GM12873 (cell line): ENCODE data around the gene MGAT3.

Experiments used
- TF ChIP-seq, protein P1 (sequence below): IDR thresholded peaks from 2 replicates; pipeline ENCODE4 v1.5.1; 2012; ENCODE audit warnings: low read depth, mild to moderate bottlenecking, moderate library complexity, low read length, control low read depth; ENCODE audit not compliant: insufficient read depth; ENCODE audit errors: missing control alignments

MGAT3 gene

GRCh38 chr22:39476664-39477063, 19.9 kb downstream of the MGAT3 start:
- TF ChIP-seq, protein P1, sequence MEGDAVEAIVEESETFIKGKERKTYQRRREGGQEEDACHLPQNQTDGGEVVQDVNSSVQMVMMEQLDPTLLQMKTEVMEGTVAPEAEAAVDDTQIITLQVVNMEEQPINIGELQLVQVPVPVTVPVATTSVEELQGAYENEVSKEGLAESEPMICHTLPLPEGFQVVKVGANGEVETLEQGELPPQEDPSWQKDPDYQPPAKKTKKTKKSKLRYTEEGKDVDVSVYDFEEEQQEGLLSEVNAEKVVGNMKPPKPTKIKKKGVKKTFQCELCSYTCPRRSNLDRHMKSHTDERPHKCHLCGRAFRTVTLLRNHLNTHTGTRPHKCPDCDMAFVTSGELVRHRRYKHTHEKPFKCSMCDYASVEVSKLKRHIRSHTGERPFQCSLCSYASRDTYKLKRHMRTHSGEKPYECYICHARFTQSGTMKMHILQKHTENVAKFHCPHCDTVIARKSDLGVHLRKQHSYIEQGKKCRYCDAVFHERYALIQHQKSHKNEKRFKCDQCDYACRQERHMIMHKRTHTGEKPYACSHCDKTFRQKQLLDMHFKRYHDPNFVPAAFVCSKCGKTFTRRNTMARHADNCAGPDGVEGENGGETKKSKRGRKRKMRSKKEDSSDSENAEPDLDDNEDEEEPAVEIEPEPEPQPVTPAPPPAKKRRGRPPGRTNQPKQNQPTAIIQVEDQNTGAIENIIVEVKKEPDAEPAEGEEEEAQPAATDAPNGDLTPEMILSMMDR, result no peak

DNA sequence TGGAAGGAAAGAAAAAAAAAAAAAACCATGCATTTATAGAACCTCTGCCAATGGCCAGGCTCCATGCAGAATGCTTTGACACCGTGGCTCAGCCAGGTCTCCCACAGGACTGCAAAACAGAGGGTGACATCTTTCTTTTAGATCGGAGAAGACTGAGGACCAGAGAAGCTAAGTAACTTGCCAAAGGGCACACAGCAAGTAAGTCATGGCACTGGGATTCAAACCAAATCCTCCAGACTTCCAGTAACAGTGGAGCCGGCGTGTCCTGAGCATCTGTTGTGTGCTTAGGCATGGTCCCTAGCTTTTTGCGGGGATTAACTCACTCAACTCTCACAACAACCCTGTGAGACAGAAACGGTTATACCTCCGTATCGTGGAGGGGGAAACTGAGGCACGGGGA, 20.7 kb downstream of the MGAT3 start:
- TF ChIP-seq, protein P1, result no peak

DNA sequence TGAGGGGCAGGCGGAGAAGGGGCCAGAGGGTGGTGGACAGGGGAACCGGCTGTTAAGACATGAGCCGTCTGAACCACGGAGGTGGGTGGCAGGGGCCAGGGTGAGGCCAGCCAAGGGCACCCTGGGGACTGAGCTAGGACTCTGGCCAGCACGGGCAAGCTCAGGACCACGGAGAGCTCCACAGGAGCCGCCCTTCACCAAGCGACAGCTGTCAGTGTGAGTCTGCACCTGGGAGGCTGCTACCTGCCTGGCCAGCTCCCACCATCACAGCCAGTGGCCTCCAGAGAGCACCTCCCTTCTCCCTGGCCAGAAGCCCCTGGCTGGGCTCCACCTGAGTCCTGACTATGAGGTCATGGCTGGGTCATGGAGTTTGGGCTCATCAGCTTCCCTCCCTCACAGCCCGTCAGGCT, 21.6 kb downstream of the MGAT3 start:
- TF ChIP-seq, protein P1, result no peak

GRCh38 chr22:39479254-39479653, 22.4 kb downstream of the MGAT3 start:
- TF ChIP-seq, protein P1, result no peak

- TF ChIP-seq, protein P1, result no peak
Observed at GRCh38 chr22:39480557-39480956, 23.7 kb downstream of the MGAT3 start.

DNA sequence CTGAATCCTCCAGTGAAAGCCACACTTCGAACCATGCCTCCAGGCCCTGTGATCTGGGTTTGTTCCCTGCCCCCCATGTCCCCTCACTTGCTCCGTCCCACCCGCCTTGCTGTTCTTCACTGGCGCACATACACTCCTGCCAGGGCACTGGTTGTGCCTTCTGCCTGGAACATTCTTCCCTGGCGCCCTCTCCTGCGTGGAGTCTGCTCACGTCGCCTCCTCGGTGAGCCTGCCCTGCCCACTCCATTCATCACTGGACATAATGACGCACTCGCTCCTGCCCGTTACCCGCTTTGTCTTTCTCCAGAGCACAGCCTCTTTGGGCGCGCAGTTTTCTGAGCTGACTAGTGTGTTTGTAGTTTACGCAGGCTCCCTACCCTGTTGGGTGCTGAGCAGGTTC, 24.2 kb downstream of the MGAT3 start:
- TF ChIP-seq, protein P1, result no peak

- TF ChIP-seq, protein P1, result no peak
Observed at GRCh38 chr22:39481595-39481994, 24.8 kb downstream of the MGAT3 start.
